Activated CD8-positive, alpha-beta memory T cell treated with anti-CD3 and anti-CD28 coated beads for 24 hours (primary cell): Measurements from ENCODE around the gene KCP.

Source experiments
- DNase-seq: peaks from one replicate; pipeline ENCODE4 v3.0.0-alpha.2; 2020

Gene KCP

GRCh38 chr7:128869138-128869943 lies 41.2 kb downstream of the KCP start:
- DNase-seq = peak; percentile 84

GRCh38 chr7:128868624-128869137 lies 41.8 kb downstream of the KCP start:
- DNase-seq = no peak

GRCh38 chr7:128867842-128868623 lies 42.5 kb downstream of the KCP start:
- no peak for DNase-seq

- DNase-seq = no peak
Measured at GRCh38 chr7:128867241-128867640, 43.3 kb downstream of the KCP start.

GRCh38 chr7:128865996-128866877 lies 44.3 kb downstream of the KCP start:
- DNase-seq = no peak

GRCh38 chr7:128865303-128865702 lies 45.2 kb downstream of the KCP start:
- no peak for DNase-seq

- peak; percentile 75 for DNase-seq
Measured at GRCh38 chr7:128863433-128863989, 47.0 kb downstream of the KCP start.

GRCh38 chr7:128862571-128863432 lies 47.7 kb downstream of the KCP start, which contains the start of gene ATP6V1F:
ATP6V1F (plus strand) TSS chr7:128862856; CDS start chr7:128862905, 49 bp downstream.
- DNase-seq = peak; percentile 100

GRCh38 chr7:128861957-128862570 lies 48.4 kb downstream of the KCP start:
- no peak for DNase-seq

GRCh38 chr7:128860158-128861073 lies 50.1 kb downstream of the KCP start:
- no peak for DNase-seq

GRCh38 chr7:128859232-128860157 lies 51.0 kb downstream of the KCP start:
- DNase-seq = no peak

GRCh38 chr7:128858380-128859231 lies 51.9 kb downstream of the KCP start:
- DNase-seq = no peak

GRCh38 chr7:128856001-128856718 lies 54.3 kb downstream of the KCP start:
- no peak for DNase-seq

- DNase-seq = no peak
Measured at GRCh38 chr7:128855559-128855958, 55.0 kb downstream of the KCP start.

GRCh38 chr7:128854396-128854795 lies 56.1 kb downstream of the KCP start:
- no peak for DNase-seq

- no peak for DNase-seq
Measured at GRCh38 chr7:128853799-128854198, 56.7 kb downstream of the KCP start.
